Dendritic cell treated with granulocyte-macrophage colony-stimulating factor and Interleukin-4, amounts not matched to agents 40 ng/mL and 50 ng/mL, for 4 days (primary cell): Measurements from ENCODE around the gene HEY2.
"Not testable (repeated sequence)": the region's sequence is repeated elsewhere in the genome, so short reads cannot be mapped to it uniquely, and the experiment has no call there.

Experiments
- H3K27ac Mint-ChIP-seq: one replicate; pipeline ENCODE4 v1.8.0; 2022; ENCODE audit warnings: mild to moderate bottlenecking, mixed read lengths
- H3K27me3 Mint-ChIP-seq: one replicate; pipeline ENCODE4 v1.8.0; 2022; ENCODE audit warnings: mild to moderate bottlenecking, mixed read lengths
- H3K36me3 Mint-ChIP-seq: one replicate; pipeline ENCODE4 v1.8.0; 2022; ENCODE audit warnings: low read depth, mixed read lengths
- H3K4me1 Mint-ChIP-seq: one replicate; pipeline ENCODE4 v1.8.0; 2022; ENCODE audit warnings: low read depth, mixed read lengths
- H3K4me3 Mint-ChIP-seq: one replicate; pipeline ENCODE4 v1.8.0; 2022; ENCODE audit warnings: mild to moderate bottlenecking, moderate library complexity, mixed read lengths
- H3K9me3 Mint-ChIP-seq: one replicate; pipeline ENCODE4 v1.8.0; 2022; ENCODE audit warnings: mixed read lengths
- intact Hi-C: fragments of 100-400 bp; cut with micrococcal nuclease; formaldehyde crosslinking; loops from one replicate; pipeline ENCODE4 v1.15.0; 2022

Gene HEY2

GRCh38 chr6:125802383-125802782, 53.0 kb downstream of the HEY2 start:
- H3K9me3 Mint-ChIP-seq = no peaks in the 10 kb centered on the region
- peak overlapping the region; percentile 81 for H3K27ac Mint-ChIP-seq
- no peak overlapping the region for H3K4me3 Mint-ChIP-seq
- intact Hi-C loops = no loop called here
- no peaks in the 10 kb centered on the region for H3K27me3 Mint-ChIP-seq
- no peaks in the 10 kb centered on the region for H3K36me3 Mint-ChIP-seq
- peaks cover 67% of the 10 kb centered on the region for H3K4me1 Mint-ChIP-seq

GRCh38 chr6:125802943-125803377, 53.5 kb downstream of the HEY2 start:
- peak overlapping the region; percentile 81 for H3K27ac Mint-ChIP-seq
- intact Hi-C loops = no loop called here
- no peaks in the 10 kb centered on the region for H3K36me3 Mint-ChIP-seq
- H3K4me1 Mint-ChIP-seq = peaks cover 67% of the 10 kb centered on the region
- no peaks in the 10 kb centered on the region for H3K27me3 Mint-ChIP-seq
- H3K4me3 Mint-ChIP-seq = peak overlapping the region; percentile 39
- no peaks in the 10 kb centered on the region for H3K9me3 Mint-ChIP-seq

- no peaks in the 10 kb centered on the region for H3K9me3 Mint-ChIP-seq
- H3K4me1 Mint-ChIP-seq = peaks cover 73% of the 10 kb centered on the region
- no peaks in the 10 kb centered on the region for H3K36me3 Mint-ChIP-seq
- no peak overlapping the region for H3K4me3 Mint-ChIP-seq
- intact Hi-C loops = no loop called here
- H3K27me3 Mint-ChIP-seq = no peaks in the 10 kb centered on the region
- no peak overlapping the region for H3K27ac Mint-ChIP-seq
These were observed 54.8 kb downstream of the HEY2 start for GRCh38 chr6:125804264-125804663.

GRCh38 chr6:125804866-125805425, 55.5 kb downstream of the HEY2 start:
- not testable (repeated sequence) for H3K27ac Mint-ChIP-seq, H3K36me3 Mint-ChIP-seq
- H3K4me1 Mint-ChIP-seq = peaks cover 68% of the 10 kb centered on the region

GRCh38 chr6:125806813-125807212, 57.4 kb downstream of the HEY2 start:
- Mint-ChIP-seq H3K27ac (no peak overlapping the region), H3K4me1 (peaks cover 63% of the 10 kb centered on the region), H3K36me3 (no peaks in the 10 kb centered on the region), H3K27me3 (no peaks in the 10 kb centered on the region), H3K4me3 (no peak overlapping the region), H3K9me3 (no peaks in the 10 kb centered on the region)
- intact Hi-C loops = no loop called here

More at GRCh38 chr6:125804866-125805425, 55.5 kb downstream of the HEY2 start:
- H3K4me3 Mint-ChIP-seq, H3K27me3 Mint-ChIP-seq, H3K9me3 Mint-ChIP-seq, intact Hi-C loops: not testable (repeated sequence)

GRCh38 chr6:125807293-125807692, 57.9 kb downstream of the HEY2 start:
- Mint-ChIP-seq H3K27ac (no peak overlapping the region), H3K4me1 (peaks cover 63% of the 10 kb centered on the region), H3K27me3 (no peaks in the 10 kb centered on the region), H3K4me3 (no peak overlapping the region), H3K36me3 (no peaks in the 10 kb centered on the region), H3K9me3 (no peaks in the 10 kb centered on the region)
- intact Hi-C loops = no loop called here

- no peaks in the 10 kb centered on the region for H3K27me3 Mint-ChIP-seq
- intact Hi-C loops = no loop called here
- H3K4me3 Mint-ChIP-seq = no peak overlapping the region
- peak overlapping the region; percentile 30 for H3K27ac Mint-ChIP-seq
- H3K4me1 Mint-ChIP-seq = peaks cover 63% of the 10 kb centered on the region
- no peaks in the 10 kb centered on the region for H3K9me3 Mint-ChIP-seq
- no peaks in the 10 kb centered on the region for H3K36me3 Mint-ChIP-seq
These were observed 58.6 kb downstream of the HEY2 start for GRCh38 chr6:125808060-125808459.

- Mint-ChIP-seq H3K4me3 (no peak overlapping the region), H3K9me3 (no peaks in the 10 kb centered on the region), H3K27me3 (no peaks in the 10 kb centered on the region), H3K27ac (peak overlapping the region; percentile 30), H3K4me1 (peaks cover 60% of the 10 kb centered on the region), H3K36me3 (no peaks in the 10 kb centered on the region)
- intact Hi-C loops = no loop called here
These were observed 59.2 kb downstream of the HEY2 start for GRCh38 chr6:125808591-125808990.

- Mint-ChIP-seq H3K27me3 (no peaks in the 10 kb centered on the region), H3K4me1 (peaks cover 60% of the 10 kb centered on the region), H3K9me3 (no peaks in the 10 kb centered on the region), H3K36me3 (no peaks in the 10 kb centered on the region), H3K4me3 (no peak overlapping the region), H3K27ac (no peak overlapping the region)
- intact Hi-C loops = no loop called here
These were observed 60.2 kb downstream of the HEY2 start for GRCh38 chr6:125809570-125810170.

GRCh38 chr6:125810445-125810844, 61.0 kb downstream of the HEY2 start:
- Mint-ChIP-seq H3K4me1 (peaks cover 68% of the 10 kb centered on the region), H3K4me3 (no peak overlapping the region), H3K36me3 (no peaks in the 10 kb centered on the region), H3K9me3 (no peaks in the 10 kb centered on the region), H3K27me3 (no peaks in the 10 kb centered on the region), H3K27ac (no peak overlapping the region)
- intact Hi-C loops = no loop called here
